ENCODE results near the gene CHRDL2. TPM values are rescaled to one million over a fixed set of nuclear protein-coding genes. Genes with fewer than 3 reads are reported as not detected.

Gene CHRDL2
- polyA plus RNA-seq, 2 of the 4 experiments (the other 2 are of a cell fraction), result 2.3 to 5.8 TPM

DNA sequence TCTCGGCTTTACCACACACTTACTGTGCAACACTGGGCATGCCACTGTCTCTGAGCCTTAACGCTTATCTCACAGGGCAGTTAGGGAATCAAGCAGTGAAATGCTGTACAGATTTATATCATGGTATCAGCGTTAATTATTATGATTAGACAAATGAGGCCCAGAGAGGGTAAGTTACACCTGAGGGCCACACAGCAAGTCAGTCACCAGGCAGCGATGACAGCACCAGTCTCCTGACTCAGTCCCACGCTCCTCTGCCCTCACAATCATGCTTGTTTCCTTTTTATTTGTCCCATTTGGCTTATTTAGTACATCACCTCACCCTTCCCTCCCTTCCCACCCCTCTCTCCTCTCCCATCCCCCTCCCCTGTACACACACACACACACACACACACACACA, 12.2 kb downstream of the CHRDL2 start:
- FAIRE-seq (no peak), DNase-seq (ENCODE audit: low read depth in 1 of 2, low spot score in 1 of 2) (no peak), ATAC-seq (no peak)
- no peak overlapping the region for H3K4me3 ChIP-seq
- ChIA-PET CTCF (interaction anchor here (1.5 to 11.4 kb wide), 2 partner anchors 14 to 107 kb away, joined by 3 to 241 read pairs; no protein-coding TSS in a partner anchor), POLR2A (no interaction called here)
- no peak for TF ChIP-seq BHLHE40 (IDR thresholded peaks at IDR 0.05; ENCODE audit: low read depth, low read length)
- TF ChIP-seq ZNF302 (CRISPR knock-in tag; IDR thresholded peaks at IDR 0.05), result no peak
- TF ChIP-seq POLR2A (IDR thresholded peaks at IDR 0.05; ENCODE audit: low read length), result no peak
- TF ChIP-seq RAD21 (conservative IDR thresholded peaks at IDR 0.05 in 1 of 2, IDR thresholded peaks at IDR 0.05 in 1 of 2), result no peak
- no peak for TF ChIP-seq HOXB13 (CRISPR knock-in tag; IDR thresholded peaks at IDR 0.05; ENCODE audit: low read depth)
- no peak for TF ChIP-seq JUN (IDR thresholded peaks at IDR 0.05)
- TF ChIP-seq TP53 (CRISPR knock-in tag; IDR thresholded peaks at IDR 0.05), result no peak
- no peak for TF ChIP-seq EP300 (IDR thresholded peaks at IDR 0.05)
- TF ChIP-seq, protein P1, sequence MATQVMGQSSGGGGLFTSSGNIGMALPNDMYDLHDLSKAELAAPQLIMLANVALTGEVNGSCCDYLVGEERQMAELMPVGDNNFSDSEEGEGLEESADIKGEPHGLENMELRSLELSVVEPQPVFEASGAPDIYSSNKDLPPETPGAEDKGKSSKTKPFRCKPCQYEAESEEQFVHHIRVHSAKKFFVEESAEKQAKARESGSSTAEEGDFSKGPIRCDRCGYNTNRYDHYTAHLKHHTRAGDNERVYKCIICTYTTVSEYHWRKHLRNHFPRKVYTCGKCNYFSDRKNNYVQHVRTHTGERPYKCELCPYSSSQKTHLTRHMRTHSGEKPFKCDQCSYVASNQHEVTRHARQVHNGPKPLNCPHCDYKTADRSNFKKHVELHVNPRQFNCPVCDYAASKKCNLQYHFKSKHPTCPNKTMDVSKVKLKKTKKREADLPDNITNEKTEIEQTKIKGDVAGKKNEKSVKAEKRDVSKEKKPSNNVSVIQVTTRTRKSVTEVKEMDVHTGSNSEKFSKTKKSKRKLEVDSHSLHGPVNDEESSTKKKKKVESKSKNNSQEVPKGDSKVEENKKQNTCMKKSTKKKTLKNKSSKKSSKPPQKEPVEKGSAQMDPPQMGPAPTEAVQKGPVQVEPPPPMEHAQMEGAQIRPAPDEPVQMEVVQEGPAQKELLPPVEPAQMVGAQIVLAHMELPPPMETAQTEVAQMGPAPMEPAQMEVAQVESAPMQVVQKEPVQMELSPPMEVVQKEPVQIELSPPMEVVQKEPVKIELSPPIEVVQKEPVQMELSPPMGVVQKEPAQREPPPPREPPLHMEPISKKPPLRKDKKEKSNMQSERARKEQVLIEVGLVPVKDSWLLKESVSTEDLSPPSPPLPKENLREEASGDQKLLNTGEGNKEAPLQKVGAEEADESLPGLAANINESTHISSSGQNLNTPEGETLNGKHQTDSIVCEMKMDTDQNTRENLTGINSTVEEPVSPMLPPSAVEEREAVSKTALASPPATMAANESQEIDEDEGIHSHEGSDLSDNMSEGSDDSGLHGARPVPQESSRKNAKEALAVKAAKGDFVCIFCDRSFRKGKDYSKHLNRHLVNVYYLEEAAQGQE (IDR thresholded peaks at IDR 0.05), result no peak
- TF ChIP-seq CHD2 (IDR thresholded peaks at IDR 0.05; ENCODE audit: low read length, partially characterized antibody), result no peak
- no peak for TF ChIP-seq CHD4 (IDR thresholded peaks at IDR 0.05; ENCODE audit: borderline replicate concordance)
- no peak for TF ChIP-seq ESRRA (IDR thresholded peaks at IDR 0.05; ENCODE audit: borderline replicate concordance, low read length)
- TF ChIP-seq RCOR1 (IDR thresholded peaks at IDR 0.05; ENCODE audit: low read depth, low read length), result no peak
- no peak for TF ChIP-seq RARB (CRISPR knock-in tag; IDR thresholded peaks at IDR 0.05)
- no peak for TF ChIP-seq KDM1A (IDR thresholded peaks at IDR 0.05; ENCODE audit: low read depth)
- TF ChIP-seq PHF8 (IDR thresholded peaks at IDR 0.05; ENCODE audit: borderline replicate concordance, low read depth), result no peak
- no peak for TF ChIP-seq CBX8 (IDR thresholded peaks at IDR 0.05)
- no peak for TF ChIP-seq MAZ (IDR thresholded peaks at IDR 0.05; ENCODE audit: borderline replicate concordance, low read depth, low read length)
- no peak for TF ChIP-seq CEBPB (IDR thresholded peaks at IDR 0.05)
- no peak for TF ChIP-seq EHF (CRISPR knock-in tag; IDR thresholded peaks at IDR 0.05)
- no peak overlapping the region for H3K27ac ChIP-seq
- WGBS (ENCODE audit: missing lambda C conversion rate), result 84% methylated on average over 5 of the region's 5 CpGs
- H3K4me2 ChIP-seq, result no peak overlapping the region
- no peaks in the 10 kb centered on the region for H3K9me3 ChIP-seq
- H3K4me1 ChIP-seq, result no peaks in the 10 kb centered on the region

DNA sequence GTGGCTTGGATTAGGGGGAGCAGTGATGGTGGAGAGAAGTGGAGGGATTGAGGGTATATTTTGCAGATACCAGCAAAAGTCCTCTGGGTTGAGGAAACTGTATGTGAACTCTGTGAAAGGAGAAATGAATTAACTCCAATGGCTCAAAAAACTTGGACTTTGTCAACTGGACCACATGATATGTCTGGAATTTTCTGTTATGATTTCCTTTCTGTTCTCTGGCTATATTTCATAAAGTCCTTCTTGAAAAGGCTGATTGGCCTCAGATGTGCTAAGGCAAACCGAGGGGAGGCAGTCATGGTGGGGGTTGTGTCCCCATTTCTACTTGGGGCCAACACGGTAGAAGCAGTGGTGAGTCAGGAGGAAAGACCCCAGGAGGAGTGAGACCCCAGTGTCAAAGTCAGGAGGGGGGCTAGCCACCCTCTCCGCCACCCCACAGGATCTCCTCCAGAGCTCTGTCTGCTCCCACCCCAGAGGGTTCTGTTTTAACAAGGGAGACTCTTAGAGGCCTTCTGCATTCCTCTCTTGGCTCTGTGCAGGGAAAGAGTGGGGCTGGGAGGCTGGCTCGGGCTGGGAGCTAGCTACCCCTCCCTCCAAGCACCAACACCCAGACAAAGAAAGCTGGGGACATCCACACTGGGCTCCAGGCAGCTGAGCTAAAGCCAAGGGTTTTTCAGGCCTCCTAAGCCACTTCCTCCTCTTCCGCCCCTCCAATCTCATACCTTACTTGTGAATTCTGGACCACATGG, 13.8 kb downstream of the CHRDL2 start:
- ChIA-PET CTCF (interaction anchor here (1.0 to 6.9 kb wide), 5 partner anchors 9 to 106 kb away, joined by 3 to 38 read pairs (median 19); no protein-coding TSS in a partner anchor), POLR2A (no interaction called here)
- Histone ChIP-seq H3K27ac (peak overlapping the region in 1 of 2 experiments; percentile 10; a peak in 1 of 6 replicates), H3K4me1 (no peaks in the 10 kb centered on the region), H3K4me3 (no peak overlapping the region), H3K4me2 (no peak overlapping the region), H3K9me3 (no peaks in the 10 kb centered on the region)
- DNase-seq (ENCODE audit: low read depth in 1 of 2, low spot score in 1 of 2) (no peak), FAIRE-seq (no peak), ATAC-seq (no peak)
- no peak for TF ChIP-seq MAFK (IDR thresholded peaks at IDR 0.05; ENCODE audit: partially characterized antibody)
- no peak for TF ChIP-seq TFCP2L1 (CRISPR knock-in tag; IDR thresholded peaks at IDR 0.05)
- no peak for TF ChIP-seq RARB (CRISPR knock-in tag; IDR thresholded peaks at IDR 0.05)
- WGBS (ENCODE audit: missing lambda C conversion rate), result 70% methylated on average over 5 of the region's 5 CpGs

All from A549 (cell line).